ENCODE measurements around the gene FOXP2. TPM values are rescaled to one million over a fixed set of nuclear protein-coding genes. Genes with fewer than 3 reads are reported as not detected.

Gene FOXP2
- total and polyA plus RNA-seq, 10 of the 15 experiments (the other 5 are each of a cell fraction or from before 2014, with no cell fraction given) = 0.99 to 2.5 (median 1.8) TPM

GRCh38 chr7:114554781-114555537 lies 140.3 kb downstream of the FOXP2 start (continued):
- TF ChIP-seq ZBED1 (IDR thresholded peaks at IDR 0.05; ENCODE audit: borderline replicate concordance) (peak; percentile 28; the same call in 1 of the 2 replicates), SREBF2 (IDR thresholded peaks at IDR 0.05; ENCODE audit: low read length) (no peak), SMAD1 (IDR thresholded peaks at IDR 0.05; ENCODE audit: low read depth, partially characterized antibody) (no peak), IRF4 (IDR thresholded peaks at IDR 0.05; ENCODE audit: low read depth, low read length) (no peak), MYC (IDR thresholded peaks at IDR 0.05; ENCODE audit: insufficient read depth, insufficient read length, insufficient replicate concordance, low read length, severe bottlenecking) (no peak), POLR2A (IDR thresholded peaks at IDR 0.05; ENCODE audit: low read depth, low read length) (no peak), ZNF217 (IDR thresholded peaks at IDR 0.05) (peak; percentile 13; the same call in 1 of the 2 replicates), FOXM1 (IDR thresholded peaks at IDR 0.05; ENCODE audit: low read depth, low read length) (peak; percentile 71; the same call in 1 of the 2 replicates), RELA (IDR thresholded peaks at IDR 0.05; ENCODE audit: borderline replicate concordance, partially characterized antibody) (no peak), USF2 (IDR thresholded peaks at IDR 0.05; ENCODE audit: borderline replicate concordance, low read depth, low read length) (no peak), RFX5 (IDR thresholded peaks at IDR 0.05; ENCODE audit: low read depth, low read length) (no peak), BHLHE40 (IDR thresholded peaks at IDR 0.05; ENCODE audit: borderline replicate concordance in 1 of 2, low read depth in 2 of 2, low read length in 1 of 2) (peak; percentile 69 to 80), ZNF592 (IDR thresholded peaks at IDR 0.05) (no peak), EED (IDR thresholded peaks at IDR 0.05; ENCODE audit: low read depth) (no peak), ELK1 (IDR thresholded peaks at IDR 0.05; ENCODE audit: low read depth, low read length) (no peak), PRDM15 (CRISPR knock-in tag; IDR thresholded peaks at IDR 0.05) (no peak), TBL1XR1 (IDR thresholded peaks at IDR 0.05; ENCODE audit: low read depth, low read length) (0 out of 2 replicates have a peak, but pooled peaks have one; percentile 28), RBBP5 (conservative IDR thresholded peaks at IDR 0.05) (no peak), MLLT1 (IDR thresholded peaks at IDR 0.05) (no peak)

All from GM12878 (cell line).